GM12892 (cell line): ENCODE results near the gene CMIP.

Experiments
- POLR2A ChIP-seq: IDR thresholded peaks from 2 replicates; pipeline ENCODE4 v1.6.1; 2011; ENCODE audit warnings: low read depth, low read length, control low read depth
- TAF1 ChIP-seq: IDR thresholded peaks from 2 replicates; pipeline ENCODE4 v1.6.1; 2011; ENCODE audit warnings: low read depth, mild to moderate bottlenecking, control low read depth, low read length, borderline replicate concordance

- TF ChIP-seq TAF1 = no peak
- no peak for TF ChIP-seq POLR2A
These were observed 242.0 kb downstream of the CMIP start for GRCh38 chr16:81686391-81687130.
